ENCODE results near the gene LSS. TPM values are rescaled to one million over a fixed set of nuclear protein-coding genes. Genes with fewer than 3 reads are reported as not detected.

Gene LSS
- total and polyA plus RNA-seq, 2 donors (not counting 3 experiments of a cell fraction or from before 2014, with no cell fraction given) = 120 to 141 TPM

DNA sequence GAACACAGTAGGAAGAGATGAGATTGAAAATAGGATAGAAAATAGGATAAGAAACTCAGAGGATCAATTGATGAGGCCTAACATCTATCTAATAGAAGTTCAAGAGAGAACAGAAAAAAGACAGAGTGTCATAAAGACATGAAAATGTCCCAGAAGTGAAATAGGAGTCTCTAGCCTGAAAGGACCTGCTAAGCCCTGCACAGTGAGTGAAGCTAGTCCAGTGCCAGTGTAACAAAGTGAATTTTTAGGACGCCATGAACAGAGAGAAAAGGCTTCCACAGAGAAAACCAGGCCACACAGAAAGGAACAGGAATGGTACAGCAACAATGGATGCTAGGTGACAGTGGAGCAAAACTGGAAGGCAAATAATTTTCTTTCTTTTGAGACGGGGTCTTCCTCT is 20.3 kb upstream of the LSS start:
- no peak for DNase-seq (ENCODE audit: low read depth, low spot score)
- no peak overlapping the region for H3K9ac ChIP-seq (replicated peaks; ENCODE audit: extremely low read depth, insufficient read depth, low read length)
- no TSS peak for BruUV-seq (replicated peaks)
- H2AFZ ChIP-seq (ENCODE audit: low read depth, low read length) = no peak overlapping the region
- peaks cover 17 to 49% of the 10 kb centered on the region in 2 experiments for H3K36me3 ChIP-seq (ENCODE audit: control insufficient read depth in 2 of 2, extremely low read depth in 1 of 2, insufficient read depth in 2 of 2, low read length in 2 of 2)
- H3K9me3 ChIP-seq (replicated peaks; ENCODE audit: control insufficient read depth, insufficient read depth, low read length) = no peaks in the 10 kb centered on the region
- H3K79me2 ChIP-seq (ENCODE audit: control insufficient read depth, insufficient read depth, low read length) = no peaks in the 10 kb centered on the region
- H3K4me2 ChIP-seq (ENCODE audit: insufficient read depth, low read length) = no peak overlapping the region
- TF ChIP-seq, protein P1, sequence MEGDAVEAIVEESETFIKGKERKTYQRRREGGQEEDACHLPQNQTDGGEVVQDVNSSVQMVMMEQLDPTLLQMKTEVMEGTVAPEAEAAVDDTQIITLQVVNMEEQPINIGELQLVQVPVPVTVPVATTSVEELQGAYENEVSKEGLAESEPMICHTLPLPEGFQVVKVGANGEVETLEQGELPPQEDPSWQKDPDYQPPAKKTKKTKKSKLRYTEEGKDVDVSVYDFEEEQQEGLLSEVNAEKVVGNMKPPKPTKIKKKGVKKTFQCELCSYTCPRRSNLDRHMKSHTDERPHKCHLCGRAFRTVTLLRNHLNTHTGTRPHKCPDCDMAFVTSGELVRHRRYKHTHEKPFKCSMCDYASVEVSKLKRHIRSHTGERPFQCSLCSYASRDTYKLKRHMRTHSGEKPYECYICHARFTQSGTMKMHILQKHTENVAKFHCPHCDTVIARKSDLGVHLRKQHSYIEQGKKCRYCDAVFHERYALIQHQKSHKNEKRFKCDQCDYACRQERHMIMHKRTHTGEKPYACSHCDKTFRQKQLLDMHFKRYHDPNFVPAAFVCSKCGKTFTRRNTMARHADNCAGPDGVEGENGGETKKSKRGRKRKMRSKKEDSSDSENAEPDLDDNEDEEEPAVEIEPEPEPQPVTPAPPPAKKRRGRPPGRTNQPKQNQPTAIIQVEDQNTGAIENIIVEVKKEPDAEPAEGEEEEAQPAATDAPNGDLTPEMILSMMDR (IDR thresholded peaks at IDR 0.05; ENCODE audit: extremely low read depth in 1 of 2, insufficient read depth in 1 of 2, low read depth in 1 of 2, low read length in 2 of 2) = no peak
- TF ChIP-seq JUN (IDR thresholded peaks at IDR 0.05; ENCODE audit: borderline replicate concordance, insufficient read depth, insufficient read length, low read depth) = no peak
- no peak for TF ChIP-seq EZH2 (IDR thresholded peaks at IDR 0.05; ENCODE audit: borderline replicate concordance, low read depth, low read length, severe bottlenecking)
- H3K9me1 ChIP-seq (replicated peaks; ENCODE audit: control insufficient read depth, extremely low read depth, insufficient read depth, low read length) = no peaks in the 10 kb centered on the region
- FAIRE-seq = no peak
- ChIA-PET POLR2A (no interaction called here), CTCF (interaction anchor here (1.2 kb wide), 1 partner anchor 96 kb away, joined by 3 read pairs; no protein-coding TSS in a partner anchor)
- dilution Hi-C loops (cut with MboI; ENCODE audit: extremely low pct_ligation_motif_present, low sequenced_read_pairs) = no loop called here
- no peaks in the 10 kb centered on the region for H4K20me1 ChIP-seq (replicated peaks; ENCODE audit: control insufficient read depth, extremely low read depth, insufficient read depth, low read length)
- intact Hi-C loops (cut with micrococcal nuclease) = no loop called here
- H3K4me3 ChIP-seq (replicated peaks in 1 of 3; ENCODE audit: insufficient read depth in 1 of 3, low read depth in 1 of 3, low read length in 3 of 3) = no peak overlapping the region
- no peak overlapping the region for H3K27ac ChIP-seq (ENCODE audit: insufficient read depth, low read depth, low read length)
- H3K27me3 ChIP-seq (ENCODE audit: control insufficient read depth in 2 of 2, insufficient read depth in 2 of 2, low read length in 2 of 2) = no peaks in the 10 kb centered on the region
- no peaks in the 10 kb centered on the region for H3K4me1 ChIP-seq (ENCODE audit: control insufficient read depth, extremely low read depth, insufficient read depth, low read length)

DNA sequence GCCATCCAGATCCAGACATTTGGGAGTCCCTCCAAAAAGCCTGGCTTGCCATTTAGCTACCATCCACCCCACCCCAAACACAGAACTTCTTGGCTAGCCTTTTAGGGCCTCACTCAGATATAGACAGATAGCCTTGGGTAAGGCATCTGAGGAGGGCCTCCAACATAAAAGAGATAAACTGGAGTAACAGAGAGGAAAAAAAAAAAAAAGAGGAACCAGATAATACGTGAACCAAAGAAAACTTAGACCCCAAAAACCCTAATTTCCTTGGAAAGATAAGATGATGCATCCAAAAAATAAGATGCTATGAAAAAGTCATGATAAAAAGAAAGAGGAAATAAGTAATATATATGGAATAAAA is 19.8 kb upstream of the LSS start:
- ChIA-PET POLR2A (no interaction called here), CTCF (interaction anchor here (1.2 kb wide), 1 partner anchor 95 kb away, joined by 3 read pairs; no protein-coding TSS in a partner anchor)
- TF ChIP-seq, protein P1 (IDR thresholded peaks at IDR 0.05; ENCODE audit: extremely low read depth in 1 of 2, insufficient read depth in 1 of 2, low read depth in 1 of 2, low read length in 2 of 2) = no peak
- TF ChIP-seq MYC (IDR thresholded peaks at IDR 0.05; ENCODE audit: low read depth, low read length) (no peak), EZH2 (IDR thresholded peaks at IDR 0.05; ENCODE audit: borderline replicate concordance, low read depth, low read length, severe bottlenecking) (no peak), POLR2AphosphoS5 (IDR thresholded peaks at IDR 0.05; ENCODE audit: insufficient read depth, low read depth, low read length) (no peak), GATA2 (IDR thresholded peaks at IDR 0.05; ENCODE audit: insufficient read depth, insufficient read length, low read depth, low read length) (no peak), JUN (IDR thresholded peaks at IDR 0.05; ENCODE audit: borderline replicate concordance, insufficient read depth, insufficient read length, low read depth) (no peak), FOS (IDR thresholded peaks at IDR 0.05; ENCODE audit: borderline replicate concordance, insufficient read depth, low read length) (no peak), POLR2A (IDR thresholded peaks at IDR 0.05; ENCODE audit: low read depth, low read length) (no peak)
- TF ChIP-seq, protein P2, sequence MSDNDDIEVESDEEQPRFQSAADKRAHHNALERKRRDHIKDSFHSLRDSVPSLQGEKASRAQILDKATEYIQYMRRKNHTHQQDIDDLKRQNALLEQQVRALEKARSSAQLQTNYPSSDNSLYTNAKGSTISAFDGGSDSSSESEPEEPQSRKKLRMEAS (IDR thresholded peaks at IDR 0.05; ENCODE audit: insufficient read depth, insufficient read length) = no peak
- Histone ChIP-seq H3K27me3 (ENCODE audit: control insufficient read depth in 2 of 2, insufficient read depth in 2 of 2, low read length in 2 of 2) (no peaks in the 10 kb centered on the region), H3K9me1 (replicated peaks; ENCODE audit: control insufficient read depth, extremely low read depth, insufficient read depth, low read length) (no peaks in the 10 kb centered on the region), H3K79me2 (ENCODE audit: control insufficient read depth, insufficient read depth, low read length) (no peaks in the 10 kb centered on the region), H3K4me2 (ENCODE audit: insufficient read depth, low read length) (no peak overlapping the region), H2AFZ (ENCODE audit: low read depth, low read length) (no peak overlapping the region), H3K4me3 (replicated peaks in 1 of 3; ENCODE audit: insufficient read depth in 1 of 3, low read depth in 1 of 3, low read length in 3 of 3) (no peak overlapping the region), H3K27ac (ENCODE audit: insufficient read depth, low read depth, low read length) (no peak overlapping the region), H4K20me1 (replicated peaks; ENCODE audit: control insufficient read depth, extremely low read depth, insufficient read depth, low read length) (no peaks in the 10 kb centered on the region), H3K36me3 (ENCODE audit: control insufficient read depth in 2 of 2, extremely low read depth in 1 of 2, insufficient read depth in 2 of 2, low read length in 2 of 2) (peaks cover 20 to 49% of the 10 kb centered on the region in 2 experiments), H3K9ac (replicated peaks; ENCODE audit: extremely low read depth, insufficient read depth, low read length) (no peak overlapping the region), H3K4me1 (ENCODE audit: control insufficient read depth, extremely low read depth, insufficient read depth, low read length) (no peaks in the 10 kb centered on the region), H3K9me3 (replicated peaks; ENCODE audit: control insufficient read depth, insufficient read depth, low read length) (no peaks in the 10 kb centered on the region)
- no TSS peak for BruUV-seq (replicated peaks)
- intact Hi-C loops (cut with micrococcal nuclease) = no loop called here
- FAIRE-seq (no peak), DNase-seq (ENCODE audit: low read depth, low spot score) (no peak)
- dilution Hi-C loops (cut with MboI; ENCODE audit: extremely low pct_ligation_motif_present, low sequenced_read_pairs) = no loop called here

Measured in endothelial cell of umbilical vein (primary cell).